WTC11 (cell line): ENCODE measurements around the gene SGPL1. TPM values are rescaled to one million over a fixed set of nuclear protein-coding genes. Genes with fewer than 3 reads are reported as not detected.

ENCODE experiments used
- AR ChIP-seq: fragments of 250-450 bp; sonication (Bioruptor Pico); IDR thresholded peaks from 2 replicates; pipeline ENCODE4 v1.9.0; 2021; ENCODE audit warnings: mild to moderate bottlenecking
- ATF6 ChIP-seq: sonication (generic); formaldehyde crosslinking; IDR thresholded peaks from 2 replicates; pipeline ENCODE4 v1.8.1; 2023; ENCODE audit warnings: mild to moderate bottlenecking, missing genetic modification reagents
- CREB1 ChIP-seq: sonication (generic); formaldehyde crosslinking; IDR thresholded peaks from 2 replicates; pipeline ENCODE4 v1.8.0; 2023; ENCODE audit warnings: mild to moderate bottlenecking, missing genetic modification reagents
- CTCF ChIP-seq: fragments of 200-600 bp; IDR thresholded peaks from 2 replicates; pipeline ENCODE4 v1.8.0; 2022; ENCODE audit warnings: antibody characterized with exemption
- E2F1 ChIP-seq: sonication (generic); formaldehyde crosslinking; IDR thresholded peaks from 2 replicates; pipeline ENCODE4 v1.8.0; 2022; ENCODE audit warnings: mild to moderate bottlenecking, missing genetic modification reagents
- FOXP1 ChIP-seq: sonication (generic); formaldehyde crosslinking; IDR thresholded peaks from 2 replicates; pipeline ENCODE4 v1.8.0; 2022; ENCODE audit warnings: missing genetic modification reagents, mild to moderate bottlenecking, moderate library complexity, borderline replicate concordance
- IRF1 ChIP-seq: sonication (generic); formaldehyde crosslinking; IDR thresholded peaks from 2 replicates; pipeline ENCODE4 v1.8.0; 2023; ENCODE audit warnings: missing genetic modification reagents
- USF2 ChIP-seq: sonication (generic); formaldehyde crosslinking; IDR thresholded peaks from 2 replicates; pipeline ENCODE4 v1.8.1; 2023; ENCODE audit warnings: mild to moderate bottlenecking, missing genetic modification reagents, moderate library complexity
- ZBTB21 ChIP-seq: sonication (generic); formaldehyde crosslinking; IDR thresholded peaks from 2 replicates; pipeline ENCODE4 v1.8.1; 2023; ENCODE audit warnings: mild to moderate bottlenecking, missing genetic modification reagents, borderline replicate concordance
- ZNF121 ChIP-seq: sonication (generic); formaldehyde crosslinking; IDR thresholded peaks from 2 replicates; pipeline ENCODE4 v1.8.0; 2023; ENCODE audit warnings: missing genetic modification reagents
- ZNF425 ChIP-seq: fragments of 250-450 bp; sonication (Bioruptor Pico); conservative IDR thresholded peaks from 2 replicates; pipeline ENCODE4 v1.9.0; 2021; ENCODE audit warnings: mild to moderate bottlenecking
- ZNF532 ChIP-seq: fragments of 250-450 bp; sonication (Bioruptor Pico); IDR thresholded peaks from 2 replicates; pipeline ENCODE4 v1.9.0; 2021; ENCODE audit warnings: mild to moderate bottlenecking, borderline replicate concordance
- total RNA-seq: library from RNA; stranded (reverse); gene quantifications from 3 replicates; pipeline ENCODE4 v1.2.3, GENCODE V29; 2021

The SGPL1 gene
- total RNA-seq, 1 experiment from 2014 or later, result 44.6 TPM

GRCh38 chr10:70828923-70829322 lies 13.2 kb downstream of the SGPL1 start (continued):
- TF ChIP-seq AR (CRISPR knock-in tag) (no peak), ZNF532 (CRISPR knock-in tag) (no peak), CTCF (no peak), CREB1 (CRISPR knock-in tag) (no peak), ZNF425 (CRISPR knock-in tag) (no peak), ZNF121 (no peak), FOXP1 (no peak), USF2 (CRISPR knock-in tag) (no peak), IRF1 (CRISPR knock-in tag) (no peak), E2F1 (no peak), ZBTB21 (CRISPR knock-in tag) (no peak), ATF6 (CRISPR knock-in tag) (no peak)
